Neural progenitor cell (in vitro differentiated cells): Measurements from ENCODE around the gene GABRB1.

Experiments used
- EZH2 ChIP-seq: fragments of 200-600 bp; sonication (generic); IDR thresholded peaks from 2 replicates; pipeline ENCODE4 v1.6.1; 2017; ENCODE audit warnings: antibody characterized with exemption, mild to moderate bottlenecking, moderate library complexity
- EZH2phosphoT487 ChIP-seq: fragments of 200-600 bp; sonication (generic); IDR thresholded peaks from 2 replicates; pipeline ENCODE4 v1.6.1; 2017; ENCODE audit warnings: antibody characterized with exemption
- TF ChIP-seq, protein P1 (sequence below): fragments of 200-600 bp; sonication (generic); IDR thresholded peaks from 2 replicates; pipeline ENCODE4 v1.5.1; 2017; ENCODE audit warnings: antibody characterized with exemption, mild to moderate bottlenecking

DNA sequence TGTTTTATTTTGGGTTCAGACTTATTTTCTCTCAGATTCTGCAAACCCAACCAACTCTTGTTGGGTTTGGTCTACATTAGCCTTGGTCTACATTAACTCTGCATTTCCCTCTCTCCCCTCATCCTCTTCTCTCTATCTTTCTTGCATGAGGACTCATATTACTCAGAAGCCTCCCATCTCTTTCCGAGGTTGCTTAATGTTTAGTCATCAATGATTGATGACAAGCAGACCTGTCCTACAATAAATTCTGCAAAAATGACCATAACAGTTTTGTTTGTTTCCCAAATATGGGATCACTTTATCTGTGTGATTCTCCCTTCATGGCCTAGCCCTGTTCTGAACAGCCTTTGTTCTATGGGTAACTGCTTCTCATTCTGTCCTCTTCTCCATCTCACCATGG lies 75.2 kb downstream of the GABRB1 start:
- TF ChIP-seq, protein P1, sequence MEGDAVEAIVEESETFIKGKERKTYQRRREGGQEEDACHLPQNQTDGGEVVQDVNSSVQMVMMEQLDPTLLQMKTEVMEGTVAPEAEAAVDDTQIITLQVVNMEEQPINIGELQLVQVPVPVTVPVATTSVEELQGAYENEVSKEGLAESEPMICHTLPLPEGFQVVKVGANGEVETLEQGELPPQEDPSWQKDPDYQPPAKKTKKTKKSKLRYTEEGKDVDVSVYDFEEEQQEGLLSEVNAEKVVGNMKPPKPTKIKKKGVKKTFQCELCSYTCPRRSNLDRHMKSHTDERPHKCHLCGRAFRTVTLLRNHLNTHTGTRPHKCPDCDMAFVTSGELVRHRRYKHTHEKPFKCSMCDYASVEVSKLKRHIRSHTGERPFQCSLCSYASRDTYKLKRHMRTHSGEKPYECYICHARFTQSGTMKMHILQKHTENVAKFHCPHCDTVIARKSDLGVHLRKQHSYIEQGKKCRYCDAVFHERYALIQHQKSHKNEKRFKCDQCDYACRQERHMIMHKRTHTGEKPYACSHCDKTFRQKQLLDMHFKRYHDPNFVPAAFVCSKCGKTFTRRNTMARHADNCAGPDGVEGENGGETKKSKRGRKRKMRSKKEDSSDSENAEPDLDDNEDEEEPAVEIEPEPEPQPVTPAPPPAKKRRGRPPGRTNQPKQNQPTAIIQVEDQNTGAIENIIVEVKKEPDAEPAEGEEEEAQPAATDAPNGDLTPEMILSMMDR = no peak
- no peak for TF ChIP-seq EZH2
- TF ChIP-seq EZH2phosphoT487 = no peak
